Fibroblast of skin of left quadriceps (primary cell): ENCODE data around the gene JAK3.

Experiments
- DNase-seq, 2 experiments: peaks; one replicate each; pipeline ENCODE4 v3.0.0-alpha.2; 2013; ENCODE audit warnings: low read depth in 2 of 2

JAK3 gene

GRCh38 chr19:17865364-17866311 lies 17.9 kb upstream of the JAK3 start:
- no peak for DNase-seq

GRCh38 chr19:17863520-17864182 lies 15.9 kb upstream of the JAK3 start:
- no peak for DNase-seq

DNA sequence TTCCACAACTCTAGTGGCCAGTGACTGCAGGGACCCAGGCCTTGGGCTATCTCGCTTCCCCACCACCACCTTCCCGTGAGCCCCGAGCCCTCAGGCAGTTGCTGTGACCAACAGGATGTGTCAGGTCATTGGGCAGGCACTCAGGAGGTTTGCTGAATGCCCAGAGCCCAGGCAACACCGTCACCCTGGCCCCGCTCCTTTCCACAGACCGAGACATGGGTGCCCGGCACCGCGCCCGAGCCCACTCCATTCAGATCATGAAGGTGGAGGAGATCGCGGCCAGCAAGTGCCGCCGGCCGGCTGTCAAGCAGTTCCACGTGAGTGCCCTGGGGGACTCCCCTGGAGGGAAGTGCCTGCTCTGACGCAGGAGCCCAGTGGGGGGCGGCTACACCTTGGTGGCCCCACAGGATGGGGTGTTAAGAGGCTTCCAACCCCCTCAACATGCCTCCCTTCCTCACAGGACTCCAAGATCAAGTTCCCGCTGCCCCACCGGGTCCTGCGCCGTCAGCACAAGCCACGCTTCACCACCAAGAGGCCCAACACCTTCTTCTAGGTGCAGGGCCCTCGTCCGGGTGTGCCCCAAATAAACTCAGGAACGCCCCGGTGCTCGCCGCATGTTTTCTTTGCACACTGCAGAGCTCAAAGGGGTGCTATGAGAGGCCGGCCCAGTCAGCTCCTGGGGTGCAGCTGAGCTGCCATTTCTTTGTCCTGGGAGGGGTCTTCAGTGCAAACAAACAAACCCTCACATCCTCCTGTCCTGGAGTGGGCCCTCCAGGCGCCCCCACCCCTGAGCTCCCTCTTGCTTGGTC lies 15.1 kb upstream of the JAK3 start:
- no peak for DNase-seq

DNA sequence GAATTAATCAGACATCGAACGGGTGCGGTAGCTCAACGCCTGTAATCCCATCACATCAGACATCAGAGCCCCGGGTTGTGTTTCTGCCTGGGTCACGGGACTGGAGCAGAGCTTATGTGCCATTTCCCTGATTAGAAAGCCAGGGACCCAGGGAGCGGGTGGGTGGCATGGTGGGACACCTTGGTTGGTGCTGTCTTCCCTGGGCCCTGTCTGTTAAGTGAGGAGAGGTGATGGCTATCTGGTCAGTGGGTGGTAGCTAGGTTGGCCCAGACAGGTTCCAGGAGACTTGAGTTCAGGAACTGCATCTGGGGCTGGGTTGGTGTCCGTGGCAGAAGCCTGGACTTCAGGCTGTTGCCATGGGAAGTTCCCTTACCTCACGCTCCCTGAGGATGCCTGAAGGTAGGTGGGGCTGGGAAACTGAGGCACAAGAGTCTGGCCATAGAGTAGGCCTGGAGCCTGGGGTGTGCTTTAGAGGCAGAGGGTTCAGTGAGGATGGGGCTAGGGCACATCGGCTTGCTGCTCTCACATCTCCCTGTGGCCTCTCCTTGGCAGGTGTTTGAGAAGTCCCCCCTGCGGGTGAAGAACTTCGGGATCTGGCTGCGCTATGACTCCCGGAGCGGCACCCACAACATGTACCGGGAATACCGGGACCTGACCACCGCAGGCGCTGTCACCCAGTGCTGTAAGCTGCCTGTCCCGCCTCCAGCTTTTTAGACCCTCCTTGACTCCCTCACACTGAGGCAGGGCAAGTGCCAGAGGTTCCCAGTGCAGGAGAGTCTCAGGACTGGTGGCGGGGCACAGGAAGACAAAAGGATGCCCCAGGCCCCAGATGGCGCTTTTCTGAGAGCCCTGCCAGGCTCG lies 14.0 kb upstream of the JAK3 start:
- DNase-seq, result no peak

GRCh38 chr19:17860993-17861360 lies 13.2 kb upstream of the JAK3 start:
- DNase-seq, result no peak

GRCh38 chr19:17860331-17860992 lies 12.7 kb upstream of the JAK3 start:
- DNase-seq, result no peak

DNA sequence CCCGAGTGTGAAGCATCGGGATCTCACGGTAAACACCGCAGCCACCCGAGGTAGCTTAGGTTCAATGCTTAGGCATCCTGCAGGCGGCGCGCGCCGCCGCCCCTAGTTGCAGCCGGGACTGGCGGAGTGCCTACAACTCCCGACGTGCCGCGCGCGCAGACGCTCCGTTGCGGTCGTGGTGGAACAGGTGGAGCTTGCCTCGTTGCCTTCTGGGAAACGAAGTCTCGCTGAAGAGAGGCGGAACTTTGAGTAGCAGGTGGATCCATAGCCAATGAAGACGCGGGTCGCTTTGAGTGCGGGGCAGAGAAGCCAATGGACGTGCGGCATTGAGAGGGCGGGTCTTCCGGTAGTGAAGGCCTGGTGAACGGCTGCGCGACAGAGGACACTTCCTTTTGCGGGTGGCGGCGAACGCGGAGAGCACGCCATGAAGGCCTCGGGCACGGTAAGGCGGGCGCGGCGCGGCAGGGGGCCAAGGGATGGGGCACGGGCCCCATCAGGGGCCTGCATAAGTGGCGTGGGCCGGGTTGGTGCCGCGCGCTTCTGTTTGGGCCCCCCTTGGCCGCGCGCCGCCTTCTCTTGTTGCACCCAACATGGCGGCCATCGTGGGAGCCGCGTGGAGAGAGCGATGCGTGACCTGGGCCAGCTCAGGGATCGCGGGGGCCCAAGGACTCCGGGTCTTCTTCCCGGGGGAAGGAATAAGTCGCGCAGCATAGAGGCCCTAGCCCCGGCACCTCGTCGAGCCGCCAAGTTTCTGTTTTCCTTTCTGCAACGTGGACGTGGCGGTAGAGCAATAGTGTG lies 11.9 kb upstream of the JAK3 start, which contains the start of gene RPL18A:
Gene RPL18A, plus strand, starts transcription at position 378 of the 798 bp plus-strand sequence. Its CDS starts 47 bp downstream, at position 425.
- peak; percentile 99 to 100 for DNase-seq

DNA sequence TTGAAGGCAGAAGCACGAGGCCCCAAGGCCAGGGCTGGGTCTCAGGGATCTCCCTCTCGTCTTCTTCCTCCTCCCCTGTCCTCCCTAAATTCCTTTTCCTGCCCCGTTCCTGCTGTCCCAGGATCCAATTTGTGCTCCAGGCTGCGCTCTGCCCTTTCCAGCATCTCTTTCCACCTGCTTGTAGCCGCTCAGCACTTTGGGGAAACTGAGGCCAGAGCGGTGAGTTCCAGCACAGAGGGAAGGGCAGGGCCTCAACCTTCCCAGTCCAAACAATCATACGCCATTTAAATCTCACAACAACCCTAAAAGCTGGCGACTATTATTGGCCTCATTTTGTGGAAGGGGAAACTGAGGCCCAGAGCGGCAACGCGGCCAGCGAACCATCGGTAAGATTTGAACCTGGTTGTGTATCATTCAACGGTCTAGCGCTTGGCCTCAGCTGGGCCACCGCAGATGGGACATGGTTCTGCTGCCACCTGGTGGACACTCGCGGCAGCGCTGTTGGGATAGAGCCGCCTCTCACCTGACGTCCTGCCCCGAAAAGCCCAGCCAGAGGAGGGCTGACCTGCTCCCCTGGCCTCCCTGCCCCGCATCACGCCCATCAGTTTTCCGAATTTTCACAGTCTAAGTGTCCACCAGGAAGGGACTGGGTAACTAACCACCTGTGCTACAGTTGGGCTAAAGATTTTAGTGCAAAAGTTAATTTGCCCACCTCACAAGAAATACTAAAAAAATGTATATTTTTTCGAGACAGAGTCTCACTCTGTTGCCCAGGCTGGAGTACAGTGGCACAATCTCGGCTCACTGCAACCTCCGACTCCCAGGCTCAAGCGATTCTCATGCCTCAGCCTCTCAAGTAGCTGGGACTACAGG lies 7.7 kb upstream of the JAK3 start:
- peak in 1 of 2 experiments; percentile 27 for DNase-seq

GRCh38 chr19:17854061-17854460 lies 6.3 kb upstream of the JAK3 start:
- DNase-seq, result no peak

GRCh38 chr19:17848595-17849292 lies 962 bp upstream of the JAK3 start:
- no peak for DNase-seq

DNA sequence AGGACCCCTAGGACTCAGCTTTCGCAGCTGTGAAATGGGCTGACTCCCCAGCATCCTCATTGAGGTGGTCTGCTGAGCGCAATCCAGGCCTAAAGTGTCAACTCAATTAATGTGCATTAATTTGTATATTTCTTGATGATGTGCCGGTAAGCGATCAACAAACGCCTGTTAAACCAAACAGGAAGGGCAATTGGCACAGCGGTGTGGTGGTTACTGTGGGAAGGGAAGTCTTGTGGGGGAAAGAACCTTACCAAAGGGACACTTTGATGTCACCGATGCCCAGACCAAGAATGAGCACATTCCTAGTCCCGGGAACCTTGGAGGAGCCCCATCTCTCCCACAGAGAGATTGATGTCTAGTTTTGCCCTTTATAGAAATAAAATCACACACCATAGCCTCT lies 1.6 kb downstream of the JAK3 start:
- DNase-seq, result no peak

- DNase-seq, result no peak
Observed at GRCh38 chr19:17843908-17844490, 3.8 kb downstream of the JAK3 start.

DNA sequence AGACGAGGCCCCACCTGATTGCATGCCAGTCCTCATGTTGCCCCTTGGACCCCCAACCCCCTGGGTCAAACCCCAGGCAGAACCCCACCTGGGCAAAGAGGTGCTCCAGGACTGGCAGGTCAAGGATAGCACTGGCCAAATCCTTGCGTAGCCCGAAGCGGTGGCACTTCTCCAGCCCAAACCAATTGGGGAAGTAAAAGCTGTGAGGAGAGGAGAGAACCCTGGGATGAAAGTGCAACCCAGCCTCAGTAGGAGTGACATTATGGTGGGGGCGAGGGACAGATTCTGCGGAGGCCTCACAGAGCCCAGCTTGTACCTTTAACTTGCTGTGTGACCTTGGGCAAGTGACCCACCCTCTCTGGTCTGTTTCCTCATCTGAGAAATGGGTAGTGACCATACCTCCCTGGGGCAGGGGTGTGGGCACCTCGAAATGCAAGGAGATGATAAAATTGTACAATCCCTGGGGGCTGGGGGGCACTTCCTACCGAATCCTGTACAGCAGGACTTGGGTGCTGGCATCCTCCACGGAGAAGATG lies 4.4 kb downstream of the JAK3 start:
- DNase-seq, result no peak

GRCh38 chr19:17842663-17843291 lies 5.0 kb downstream of the JAK3 start:
- no peak for DNase-seq

GRCh38 chr19:17841810-17842662 lies 5.7 kb downstream of the JAK3 start:
- peak; percentile 67 to 68 for DNase-seq

- DNase-seq, result no peak
Observed at GRCh38 chr19:17841371-17841809, 6.4 kb downstream of the JAK3 start.
